Activated CD4-positive, alpha-beta T cell treated with anti-CD3 and anti-CD28 coated beads, Interleukin-2, amount 10 ng/mL, durations not matched to agents 24 days and 14 days (primary cell): ENCODE data around the gene KMT2D. TPM values are rescaled to one million over a fixed set of nuclear protein-coding genes. Genes with fewer than 3 reads are reported as not detected.

Source experiments
- DNase-seq: peaks from one replicate; pipeline ENCODE4 v3.0.0; 2022
- H3K27ac Mint-ChIP-seq: one replicate; pipeline ENCODE4 v1.8.0; 2022; ENCODE audit warnings: mild to moderate bottlenecking, mixed read lengths
- H3K27me3 Mint-ChIP-seq: one replicate; pipeline ENCODE4 v1.8.0; 2022; ENCODE audit warnings: mixed read lengths
- H3K36me3 Mint-ChIP-seq: one replicate; pipeline ENCODE4 v1.8.0; 2022; ENCODE audit warnings: low read depth, mild to moderate bottlenecking, mixed read lengths
- H3K4me1 Mint-ChIP-seq: one replicate; pipeline ENCODE4 v1.8.0; 2021; ENCODE audit warnings: mixed read lengths
- H3K4me3 Mint-ChIP-seq: one replicate; pipeline ENCODE4 v1.8.0; 2022; ENCODE audit warnings: mild to moderate bottlenecking, moderate library complexity, mixed read lengths
- H3K9me3 Mint-ChIP-seq: one replicate; pipeline ENCODE4 v1.8.0; 2021; ENCODE audit warnings: mixed read lengths
- intact Hi-C: fragments of 100-400 bp; cut with micrococcal nuclease; formaldehyde crosslinking; loops from one replicate; pipeline ENCODE4 v1.15.1; 2023
- total RNA-seq: library from RNA; stranded (reverse); gene quantifications from 2 replicates; pipeline ENCODE4 v1.2.3, GENCODE V29; 2022

KMT2D gene, protein sequence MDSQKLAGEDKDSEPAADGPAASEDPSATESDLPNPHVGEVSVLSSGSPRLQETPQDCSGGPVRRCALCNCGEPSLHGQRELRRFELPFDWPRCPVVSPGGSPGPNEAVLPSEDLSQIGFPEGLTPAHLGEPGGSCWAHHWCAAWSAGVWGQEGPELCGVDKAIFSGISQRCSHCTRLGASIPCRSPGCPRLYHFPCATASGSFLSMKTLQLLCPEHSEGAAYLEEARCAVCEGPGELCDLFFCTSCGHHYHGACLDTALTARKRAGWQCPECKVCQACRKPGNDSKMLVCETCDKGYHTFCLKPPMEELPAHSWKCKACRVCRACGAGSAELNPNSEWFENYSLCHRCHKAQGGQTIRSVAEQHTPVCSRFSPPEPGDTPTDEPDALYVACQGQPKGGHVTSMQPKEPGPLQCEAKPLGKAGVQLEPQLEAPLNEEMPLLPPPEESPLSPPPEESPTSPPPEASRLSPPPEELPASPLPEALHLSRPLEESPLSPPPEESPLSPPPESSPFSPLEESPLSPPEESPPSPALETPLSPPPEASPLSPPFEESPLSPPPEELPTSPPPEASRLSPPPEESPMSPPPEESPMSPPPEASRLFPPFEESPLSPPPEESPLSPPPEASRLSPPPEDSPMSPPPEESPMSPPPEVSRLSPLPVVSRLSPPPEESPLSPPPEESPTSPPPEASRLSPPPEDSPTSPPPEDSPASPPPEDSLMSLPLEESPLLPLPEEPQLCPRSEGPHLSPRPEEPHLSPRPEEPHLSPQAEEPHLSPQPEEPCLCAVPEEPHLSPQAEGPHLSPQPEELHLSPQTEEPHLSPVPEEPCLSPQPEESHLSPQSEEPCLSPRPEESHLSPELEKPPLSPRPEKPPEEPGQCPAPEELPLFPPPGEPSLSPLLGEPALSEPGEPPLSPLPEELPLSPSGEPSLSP (N-terminal part only)
- total RNA-seq = 101 TPM in 2 replicates

DNA sequence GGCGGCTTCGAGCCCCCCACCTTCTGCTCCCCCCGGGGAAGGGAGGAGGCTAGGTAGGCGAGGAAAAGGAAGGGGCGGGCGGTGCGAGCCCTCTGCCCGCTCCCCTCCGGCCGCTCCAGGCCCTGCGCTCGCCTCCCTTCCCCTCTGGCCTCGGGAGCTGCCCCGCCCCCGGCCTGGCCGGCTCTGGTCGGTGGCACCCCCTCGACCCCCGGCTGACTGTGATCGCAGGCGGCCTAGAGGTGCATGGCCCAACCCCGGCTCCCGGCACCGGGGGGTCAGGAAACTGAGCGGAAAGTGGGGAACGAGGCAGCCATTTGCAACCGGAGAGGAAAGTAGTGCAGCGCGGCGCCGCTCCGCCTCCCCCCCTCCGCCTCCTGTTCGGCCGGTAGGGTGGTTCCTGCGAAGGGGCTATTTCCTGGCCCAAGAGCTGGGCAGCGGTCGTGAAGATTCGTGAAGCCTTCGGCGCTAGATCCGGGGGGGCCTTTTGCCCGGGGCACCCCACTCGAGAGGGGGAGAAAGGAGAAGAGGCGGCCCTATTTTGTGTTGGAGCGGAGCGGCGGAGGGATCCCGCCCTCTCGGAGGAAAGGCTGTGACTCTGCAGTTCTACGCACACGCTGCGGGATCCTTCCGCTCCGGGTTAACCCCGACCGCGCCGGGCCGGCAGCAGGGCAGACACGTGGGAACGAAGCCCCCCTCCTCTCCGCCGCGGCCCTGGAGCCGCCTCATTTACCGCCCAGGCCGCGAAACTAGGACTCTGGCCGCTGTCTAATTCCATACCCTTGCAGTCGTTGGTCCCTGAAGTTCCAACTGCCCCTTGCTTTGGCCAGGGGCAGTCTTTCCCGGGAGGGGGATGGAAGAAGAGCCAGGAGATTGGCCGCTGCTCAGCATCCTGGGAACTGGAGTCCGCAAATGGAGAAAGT, at the start of gene KMT2D:
Gene KMT2D (minus strand): TSS at position 558 of the 920 bp plus-strand sequence. CDS start 5,470 bp downstream, outside the sequence.
- DNase-seq = peak; percentile 96
- Mint-ChIP-seq H3K27me3 (no peaks in the 10 kb centered on the region), H3K4me1 (peaks cover 46% of the 10 kb centered on the region), H3K9me3 (no peaks in the 10 kb centered on the region), H3K4me3 (peak within 1 kb of the TSS; percentile 98), H3K27ac (peak within 1 kb of the TSS; percentile 95), H3K36me3 (peaks cover 25% of the 10 kb centered on the region)
- intact Hi-C loops = loop anchor here (1.0 to 5.0 kb wide), 3 partner anchors 9 to 127 kb away; partner anchors contain the start of genes RHEBL1 and TUBA1A

DNA sequence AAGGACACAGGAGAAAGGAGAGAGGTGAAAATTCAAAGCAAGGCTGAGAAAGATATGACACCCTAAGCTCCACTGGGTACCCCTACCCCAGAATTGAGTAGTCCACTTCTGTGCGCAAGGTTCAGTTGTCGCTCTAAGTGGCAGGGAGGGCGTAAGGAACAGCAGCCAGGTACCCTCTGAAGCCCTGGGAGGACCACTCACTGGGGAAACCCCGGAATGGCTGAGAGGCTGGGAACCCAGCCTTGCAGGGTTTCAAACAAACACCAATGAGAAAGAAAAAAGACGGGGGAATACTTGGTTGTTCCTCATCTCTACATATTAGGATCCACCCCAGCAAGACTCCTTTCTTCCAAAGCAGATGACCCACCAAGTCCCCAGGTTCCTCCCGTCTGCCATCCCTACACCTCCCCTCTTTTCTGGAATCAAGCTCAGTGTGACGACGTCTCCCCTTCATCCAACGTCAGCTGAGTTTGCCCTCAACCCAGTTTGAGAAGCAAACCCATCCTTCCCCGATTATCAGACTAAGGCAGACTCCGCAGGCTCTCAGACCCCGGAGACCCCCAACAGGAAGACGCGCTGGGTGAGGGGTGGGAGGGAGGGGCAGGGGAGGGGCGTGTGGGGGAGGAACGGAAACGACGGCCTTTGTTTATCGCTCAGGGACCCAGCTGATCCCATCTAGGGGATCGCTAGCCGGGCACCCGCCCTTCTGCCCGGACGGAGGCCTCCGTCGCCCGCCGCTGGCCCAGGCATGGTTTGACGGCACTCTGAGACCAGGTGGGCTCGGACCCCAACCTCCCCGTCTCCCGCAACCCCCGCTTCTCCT, 49.3 kb upstream of the KMT2D start:
- Mint-ChIP-seq H3K4me1 (peaks cover 24% of the 10 kb centered on the region), H3K27ac (peak overlapping the region; percentile 94)

DNA sequence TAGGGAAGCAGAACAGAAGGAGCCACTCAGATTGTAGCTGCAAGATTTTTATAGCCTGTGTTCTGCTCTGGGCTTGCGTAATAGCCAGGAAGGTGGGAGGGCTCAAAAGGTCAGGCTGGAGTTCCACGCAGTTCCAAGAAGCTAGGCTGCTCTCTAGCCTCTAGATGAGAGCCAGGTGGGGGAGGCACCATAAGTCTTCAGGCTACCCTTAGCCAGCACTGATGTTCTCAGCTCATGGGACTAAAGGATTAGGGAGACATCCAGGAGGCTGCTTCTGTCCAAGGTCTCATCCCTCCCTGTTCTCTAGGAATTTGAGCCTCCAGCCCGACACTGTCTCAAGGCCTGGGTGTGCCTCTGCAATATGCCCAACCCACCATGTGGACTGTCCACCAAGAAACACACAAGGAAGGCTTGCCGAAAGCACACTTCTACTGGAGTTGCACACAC, 48.4 kb upstream of the KMT2D start:
- H3K4me1 Mint-ChIP-seq = peaks cover 24% of the 10 kb centered on the region
- peak overlapping the region; percentile 97 for H3K4me3 Mint-ChIP-seq
- no peak for DNase-seq
- intact Hi-C loops = no loop called here
- H3K36me3 Mint-ChIP-seq = peaks cover 12% of the 10 kb centered on the region
- no peaks in the 10 kb centered on the region for H3K27me3 Mint-ChIP-seq
- H3K27ac Mint-ChIP-seq = no peak overlapping the region
- H3K9me3 Mint-ChIP-seq = no peaks in the 10 kb centered on the region

More for the DNA sequence above, 49.3 kb upstream of the KMT2D start:
- Mint-ChIP-seq H3K9me3 (no peaks in the 10 kb centered on the region), H3K4me3 (peak overlapping the region; percentile 97), H3K36me3 (peaks cover 10% of the 10 kb centered on the region), H3K27me3 (no peaks in the 10 kb centered on the region)
- intact Hi-C loops = loop anchor here (1.0 to 2.0 kb wide), 4 partner anchors 20 to 125 kb away; no protein-coding TSS in a partner anchor
- peak; percentile 74 for DNase-seq

DNA sequence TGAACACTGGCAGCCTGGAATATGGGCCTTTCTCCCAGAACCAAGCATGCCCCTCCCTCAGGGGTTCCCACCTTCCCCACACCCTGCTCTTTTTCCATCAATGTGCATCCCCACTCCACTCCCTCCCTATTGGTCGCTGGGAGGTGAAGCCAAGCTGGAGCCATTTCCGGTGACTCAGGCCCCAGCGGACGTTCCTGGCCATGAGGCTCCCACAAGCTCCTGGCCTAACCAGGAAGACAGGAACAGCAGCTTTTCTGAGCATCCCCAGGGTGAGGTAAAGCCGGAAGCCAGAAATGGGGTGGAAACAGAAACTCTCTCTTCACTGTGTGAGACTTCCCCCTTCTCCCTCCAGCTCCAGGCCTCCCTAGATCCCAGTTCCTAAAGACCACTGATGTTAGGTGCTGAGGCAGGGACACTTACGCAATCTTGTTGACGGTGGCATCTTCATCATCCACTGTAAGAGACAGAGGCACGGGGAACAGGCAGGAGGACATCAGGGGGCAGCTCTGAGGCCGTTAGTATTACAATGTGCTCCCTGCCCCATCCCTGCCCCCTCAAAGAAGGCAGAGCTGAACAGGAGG, 45.0 kb upstream of the KMT2D start:
- peaks cover 19% of the 10 kb centered on the region for H3K4me1 Mint-ChIP-seq
- intact Hi-C loops = no loop called here
- no peak overlapping the region for H3K4me3 Mint-ChIP-seq
- H3K27me3 Mint-ChIP-seq = no peaks in the 10 kb centered on the region
- peaks cover 30% of the 10 kb centered on the region for H3K36me3 Mint-ChIP-seq
- H3K27ac Mint-ChIP-seq = no peak overlapping the region
- H3K9me3 Mint-ChIP-seq = no peaks in the 10 kb centered on the region
- DNase-seq = no peak

DNA sequence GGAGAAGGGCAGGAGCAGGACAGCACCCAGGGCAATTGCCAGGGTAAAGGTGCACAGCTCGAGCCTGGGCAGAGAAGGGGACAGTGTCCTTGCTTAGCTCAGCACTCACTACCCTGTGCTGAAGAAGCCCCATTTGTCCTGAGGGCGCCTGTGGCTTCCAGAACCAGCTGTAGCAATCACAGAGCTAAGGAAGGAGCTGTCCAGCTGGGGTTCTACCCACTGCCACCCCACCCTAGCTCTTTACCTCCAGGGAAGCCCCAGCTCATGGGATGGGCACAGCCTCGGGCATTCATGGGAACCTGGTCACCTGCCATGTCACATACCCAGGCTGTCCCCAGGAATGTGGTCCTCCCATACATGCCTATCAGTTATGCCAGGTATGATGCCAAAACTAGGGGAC, 44.2 kb upstream of the KMT2D start:
- intact Hi-C loops = no loop called here
- Mint-ChIP-seq H3K27me3 (no peaks in the 10 kb centered on the region), H3K4me3 (no peak overlapping the region), H3K27ac (no peak overlapping the region), H3K36me3 (peaks cover 33% of the 10 kb centered on the region), H3K4me1 (peaks cover 17% of the 10 kb centered on the region), H3K9me3 (no peaks in the 10 kb centered on the region)
- no peak for DNase-seq

DNA sequence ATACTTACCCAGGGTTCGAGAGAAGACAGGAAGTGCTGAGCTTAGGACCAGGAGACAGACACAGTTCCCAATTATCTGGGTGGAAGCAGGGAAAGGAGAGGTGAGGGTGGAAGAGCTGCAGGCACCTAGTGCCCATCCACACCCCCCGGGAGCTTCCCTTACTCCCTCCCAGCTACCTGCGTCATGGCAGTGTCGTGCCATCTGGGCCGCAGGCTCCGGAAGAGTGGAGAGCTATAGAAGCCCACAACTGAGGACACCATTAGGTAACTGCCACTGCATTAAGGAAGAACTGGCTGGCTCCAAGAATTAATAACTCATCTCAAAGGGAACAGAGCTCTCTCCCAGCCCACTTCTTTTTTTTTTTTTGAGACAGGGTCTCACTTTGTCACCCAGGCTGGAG, 39.8 kb upstream of the KMT2D start:
- DNase-seq = no peak
- H3K4me3 Mint-ChIP-seq = no peak overlapping the region
- peaks cover 5% of the 10 kb centered on the region for H3K27me3 Mint-ChIP-seq
- no peaks in the 10 kb centered on the region for H3K9me3 Mint-ChIP-seq
- intact Hi-C loops = no loop called here
- H3K36me3 Mint-ChIP-seq = peaks cover 44% of the 10 kb centered on the region
- H3K27ac Mint-ChIP-seq = no peak overlapping the region
- H3K4me1 Mint-ChIP-seq = peaks cover 1% of the 10 kb centered on the region

DNA sequence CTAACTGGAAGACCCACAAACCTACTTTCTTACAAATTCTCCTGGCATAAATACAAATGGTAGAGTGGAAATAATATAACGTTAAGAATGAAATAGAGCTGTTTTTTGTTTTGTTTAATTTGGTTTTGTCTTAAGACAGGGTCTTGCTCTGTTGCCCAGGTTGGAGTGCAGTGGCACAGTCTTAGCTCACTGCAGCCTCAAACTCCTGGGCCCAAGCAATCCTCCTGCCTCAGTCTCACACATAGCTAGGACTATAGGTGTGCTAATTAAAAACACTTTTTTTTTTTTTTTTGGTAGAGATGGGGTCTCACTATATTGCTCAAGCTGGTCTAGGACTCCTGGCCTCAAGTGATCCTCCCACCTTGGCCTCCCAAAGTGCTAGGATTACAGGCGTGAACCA, 38.1 kb upstream of the KMT2D start:
- peaks cover 44% of the 10 kb centered on the region for H3K36me3 Mint-ChIP-seq
- H3K9me3 Mint-ChIP-seq = no peaks in the 10 kb centered on the region
- peaks cover 9% of the 10 kb centered on the region for H3K4me1 Mint-ChIP-seq
- H3K27ac Mint-ChIP-seq = no peak overlapping the region
- DNase-seq = no peak
- H3K27me3 Mint-ChIP-seq = peaks cover 16% of the 10 kb centered on the region
- no peak overlapping the region for H3K4me3 Mint-ChIP-seq
- intact Hi-C loops = loop anchor here (1.0 kb wide), 1 partner anchor 34 kb away; no protein-coding TSS in a partner anchor

DNA sequence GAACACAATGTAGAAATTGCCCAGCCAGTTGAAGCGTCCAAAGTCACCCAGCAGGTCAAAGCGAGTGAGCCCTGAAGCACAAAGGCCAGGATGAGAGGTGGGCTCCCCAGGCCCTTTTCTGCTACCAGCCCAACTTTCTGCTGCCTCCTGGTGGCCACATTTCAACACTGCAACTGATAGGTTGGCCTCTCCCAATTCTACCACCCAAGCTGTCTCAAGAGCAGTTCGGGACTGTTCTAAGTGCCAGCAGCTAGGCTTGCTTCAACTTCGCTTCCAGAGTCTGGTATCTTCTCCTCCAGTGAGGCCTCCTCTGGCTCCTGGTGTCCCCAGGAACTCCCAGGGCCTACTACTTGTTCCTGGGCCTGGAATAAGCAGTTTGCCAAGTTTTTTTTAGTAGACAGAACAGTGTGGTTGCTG, 37.4 kb upstream of the KMT2D start:
- intact Hi-C loops = loop anchor here (1.0 kb wide), 1 partner anchor 34 kb away; no protein-coding TSS in a partner anchor
- H3K4me3 Mint-ChIP-seq = no peak overlapping the region
- peaks cover 22% of the 10 kb centered on the region for H3K27me3 Mint-ChIP-seq
- H3K4me1 Mint-ChIP-seq = peaks cover 11% of the 10 kb centered on the region
- DNase-seq = peak; percentile 90
- H3K9me3 Mint-ChIP-seq = no peaks in the 10 kb centered on the region
- H3K36me3 Mint-ChIP-seq = peaks cover 40% of the 10 kb centered on the region
- no peak overlapping the region for H3K27ac Mint-ChIP-seq

DNA sequence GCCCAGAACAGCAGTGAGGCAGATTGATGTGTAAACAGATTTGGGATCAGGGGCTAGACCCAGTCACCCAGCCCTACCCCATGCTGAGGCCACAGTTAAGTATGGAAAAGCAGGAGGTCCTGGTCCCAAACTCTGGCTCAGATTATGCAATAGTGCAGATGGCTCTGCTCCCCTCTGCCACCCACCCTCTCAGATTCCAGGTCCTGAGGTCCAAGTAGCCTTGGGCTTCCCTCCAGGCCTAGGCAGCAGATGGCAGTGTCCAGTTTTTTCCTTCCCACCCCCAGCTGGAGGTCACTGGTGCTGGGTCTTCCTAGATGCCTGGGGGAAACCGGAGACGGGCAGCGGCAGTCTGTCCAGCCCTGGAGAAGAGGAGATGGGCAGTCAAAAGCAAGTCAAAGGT, 36.8 kb upstream of the KMT2D start:
- no peak for DNase-seq
- Mint-ChIP-seq H3K36me3 (peaks cover 36% of the 10 kb centered on the region), H3K4me1 (peaks cover 13% of the 10 kb centered on the region), H3K27ac (no peak overlapping the region), H3K9me3 (no peaks in the 10 kb centered on the region), H3K4me3 (no peak overlapping the region), H3K27me3 (peaks cover 29% of the 10 kb centered on the region)
- intact Hi-C loops = no loop called here

DNA sequence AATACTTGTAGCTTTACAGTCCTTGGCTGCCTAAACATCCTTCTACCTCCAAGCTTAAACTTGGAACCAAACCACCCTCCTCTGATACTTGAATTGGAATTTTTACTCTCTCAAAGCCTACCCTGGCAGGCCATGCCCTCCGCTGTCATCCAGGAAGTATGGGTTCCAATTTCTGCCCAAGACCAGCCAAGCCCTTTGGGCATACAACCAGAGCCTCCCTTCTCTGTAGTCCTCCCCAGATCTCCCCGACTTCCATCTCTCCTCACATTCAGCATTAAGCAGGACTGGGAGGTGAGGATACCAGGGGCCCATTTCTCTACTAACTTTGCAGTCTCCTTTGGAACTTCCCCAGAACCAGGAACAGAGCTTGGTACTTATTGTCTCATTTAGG, 34.4 kb upstream of the KMT2D start:
- Mint-ChIP-seq H3K27me3 (peaks cover 51% of the 10 kb centered on the region), H3K36me3 (peaks cover 25% of the 10 kb centered on the region), H3K4me1 (peaks cover 27% of the 10 kb centered on the region), H3K9me3 (no peaks in the 10 kb centered on the region), H3K4me3 (no peak overlapping the region), H3K27ac (no peak overlapping the region)
- intact Hi-C loops = loop anchor here (5.0 kb wide), 1 partner anchor 247 kb away; no protein-coding TSS in a partner anchor
- DNase-seq = no peak

DNA sequence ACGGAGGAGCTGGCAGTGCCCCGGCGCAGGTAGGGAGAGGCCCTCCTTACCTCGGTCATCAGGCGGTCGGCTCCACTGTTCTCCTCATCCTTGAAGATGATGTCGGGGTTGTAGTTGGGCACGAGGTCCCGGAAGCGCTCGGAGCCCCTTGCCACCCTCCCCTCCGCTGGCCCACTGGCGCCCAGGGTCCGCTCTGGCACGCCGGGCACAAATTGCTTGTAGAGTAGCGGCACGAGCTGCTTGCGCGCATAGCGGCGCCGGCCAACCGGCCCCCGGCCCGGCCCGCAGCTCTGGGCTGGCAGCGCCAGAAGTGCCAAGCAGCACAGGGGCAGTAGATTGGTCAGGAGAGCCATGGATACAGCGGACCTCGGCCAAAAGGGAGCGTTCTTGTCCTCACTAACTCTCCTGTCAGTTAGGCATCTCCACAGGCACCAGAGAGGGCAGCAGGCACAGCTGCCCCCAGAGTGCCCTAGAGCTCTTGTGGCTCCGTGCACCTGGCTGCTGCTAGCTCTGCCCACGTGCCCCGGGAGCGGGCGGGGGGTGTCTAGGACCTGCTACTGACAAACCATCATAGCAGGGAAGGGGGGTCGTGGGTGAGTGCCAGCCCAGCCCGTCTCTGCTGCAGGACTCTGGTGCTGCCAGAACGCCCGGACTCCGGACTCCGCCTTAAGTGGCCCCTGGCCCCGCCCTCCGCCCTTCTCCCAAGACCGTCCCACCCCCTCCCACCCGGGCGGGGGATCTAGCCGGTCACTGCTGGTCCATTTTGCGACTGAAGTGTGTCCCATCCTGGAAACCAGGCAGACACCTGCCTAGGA, 33.8 kb upstream of the KMT2D start, which contains the start of gene DHH:
Gene DHH (minus strand): TSS at position 642 of the 815 bp plus-strand sequence. CDS start 289 bp downstream, at position 353.
- no peaks in the 10 kb centered on the region for H3K9me3 Mint-ChIP-seq

More for the DNA sequence above, 33.8 kb upstream of the KMT2D start, which contains the start of gene DHH:
- H3K36me3 Mint-ChIP-seq = peaks cover 21% of the 10 kb centered on the region
- peak within 1 kb of the TSS; percentile 26 for H3K4me3 Mint-ChIP-seq
- intact Hi-C loops = loop anchor here (5.0 kb wide), 1 partner anchor 248 kb away; no protein-coding TSS in a partner anchor
- H3K4me1 Mint-ChIP-seq = peaks cover 31% of the 10 kb centered on the region
- no peak within 1 kb of the TSS for H3K27ac Mint-ChIP-seq
- peak; percentile 65 for DNase-seq
- peaks cover 53% of the 10 kb centered on the region for H3K27me3 Mint-ChIP-seq
